Left lung (tissue), 10 donors: ENCODE measurements around the gene CD79A. TPM values are rescaled to one million over a fixed set of nuclear protein-coding genes. Genes with fewer than 3 reads are reported as not detected.

Experiments used
- ATAC-seq: fragments of 200-7000 bp; cut with Tn5 transposase; one replicate; pipeline ENCODE4 v1.9.1; 2020; ENCODE audit warnings: moderate library complexity
- DNase-seq, 4 donors: peaks; one replicate each; pipeline ENCODE4 v3.0.0-alpha.2; 2013 to 2020
- H3K27ac ChIP-seq, 2 donors: fragments of 200-600 bp; sonication (generic) in 1 of 2; one replicate each; pipeline versions ENCODE4 v1.5.0 to v1.8.0; 2020 to 2021
- H3K27me3 ChIP-seq, 2 donors: fragments of 200-600 bp; sonication (generic) in 1 of 2; one replicate each; pipeline versions ENCODE4 v1.5.0 to v1.8.0; 2020 to 2021
- H3K36me3 ChIP-seq, 2 donors: fragments of 200-600 bp; sonication (generic) in 1 of 2; one replicate each; pipeline versions ENCODE4 v1.5.0 to v1.8.0; 2020 to 2021
- H3K4me1 ChIP-seq, 2 donors: fragments of 200-600 bp; one replicate each; pipeline ENCODE4 v1.8.0; 2021
- H3K4me3 ChIP-seq, 2 donors: fragments of 200-600 bp; sonication (generic) in 1 of 2; one replicate each; pipeline versions ENCODE4 v1.5.0 to v1.8.0; 2020 to 2021; ENCODE audit warnings: mild to moderate bottlenecking in 1 of 2
- H3K9me3 ChIP-seq, 2 donors: fragments of 200-600 bp; sonication (generic) in 1 of 2; one replicate each; pipeline versions ENCODE4 v1.5.0 to v1.8.0; 2020 to 2021
- CTCF ChIP-seq, 2 donors: fragments of 200-600 bp; sonication (generic) in 1 of 2; IDR thresholded peaks; one replicate each; pipeline versions ENCODE4 v1.5.0 to v1.8.0; 2021; ENCODE audit warnings: antibody characterized with exemption in 2 of 2
- intact Hi-C, 2 donors: fragments of 100-400 bp; cut with DNase I; formaldehyde crosslinking; loops; one replicate each; pipeline versions ENCODE4 v1.11.2 to v1.14.2; 2022
- polyA plus RNA-seq, 6 donors: library from polyadenylated mRNA; unstranded; fragments of 120-200 nt; gene quantifications; one replicate each; pipeline ENCODE4 v1.2.1, GENCODE V29; 2013; ENCODE audit not compliant: insufficient read length in 6 of 6
- total RNA-seq, 2 donors: library from RNA; stranded (reverse); fragmentation: NEBNext Ultra II Directional; extraction: Animal tissue kit (Norgen Biotek cat#: 25700); gene quantifications; one replicate each; pipeline ENCODE4 v1.2.1, GENCODE V29; 2021
- donor health status: DM: no; HTN: yes; CAD: no.
- donor health status: DM: no; HTN: no; CAD: no.

CD79A gene
- total and polyA plus RNA-seq, 8 donors, result 0.51 to 2.3 (median 1.2) TPM

GRCh38 chr19:41868120-41868988, 8.7 kb upstream of the CD79A start:
- H3K9me3 ChIP-seq, result no peaks in the 10 kb centered on the region
- H3K36me3 ChIP-seq, result peaks cover 3 to 98% of the 10 kb centered on the region in 2 donors
- intact Hi-C loops, result loop anchor here in 1 of 2 donors (10.0 kb wide), 1 partner anchor 66 kb away; no protein-coding TSS in a partner anchor
- peaks cover 23 to 98% of the 10 kb centered on the region in 2 donors for H3K4me1 ChIP-seq
- H3K4me3 ChIP-seq, result no peak overlapping the region
- no peaks in the 10 kb centered on the region for H3K27me3 ChIP-seq
- peak in 2 of 4 donors; percentile 28 to 72 for DNase-seq
- peak; percentile 81 for ATAC-seq
- no peak for TF ChIP-seq CTCF (IDR thresholded peaks at IDR 0.05)
- H3K27ac ChIP-seq, result peak overlapping the region; percentile 23 to 27

GRCh38 chr19:41868989-41869300, 8.1 kb upstream of the CD79A start:
- Histone ChIP-seq H3K9me3 (no peaks in the 10 kb centered on the region), H3K4me1 (peaks cover 25 to 98% of the 10 kb centered on the region in 2 donors), H3K27ac (peak overlapping the region in 1 of 2 donors; percentile 13), H3K36me3 (peaks cover 3 to 92% of the 10 kb centered on the region in 2 donors), H3K4me3 (no peak overlapping the region), H3K27me3 (no peaks in the 10 kb centered on the region)
- no peak for DNase-seq
- ATAC-seq, result no peak
- intact Hi-C loops, result loop anchor here in 1 of 2 donors (10.0 kb wide), 1 partner anchor 66 kb away; no protein-coding TSS in a partner anchor
- TF ChIP-seq CTCF (IDR thresholded peaks at IDR 0.05), result no peak

GRCh38 chr19:41869374-41869955, 7.6 kb upstream of the CD79A start:
- intact Hi-C loops, result loop anchor here in 1 of 2 donors (10.0 kb wide), 1 partner anchor 65 kb away; no protein-coding TSS in a partner anchor
- Histone ChIP-seq H3K4me3 (no peak overlapping the region), H3K27ac (peak overlapping the region in 1 of 2 donors; percentile 13), H3K36me3 (peaks cover 3 to 87% of the 10 kb centered on the region in 2 donors), H3K27me3 (no peaks in the 10 kb centered on the region), H3K4me1 (peaks cover 25 to 98% of the 10 kb centered on the region in 2 donors), H3K9me3 (no peaks in the 10 kb centered on the region)
- TF ChIP-seq CTCF (IDR thresholded peaks at IDR 0.05), result no peak
- ATAC-seq (no peak), DNase-seq (no peak)

GRCh38 chr19:41870401-41870873, 6.6 kb upstream of the CD79A start:
- Histone ChIP-seq H3K4me1 (peaks cover 25 to 90% of the 10 kb centered on the region in 2 donors), H3K27me3 (no peaks in the 10 kb centered on the region), H3K27ac (no peak overlapping the region), H3K9me3 (no peaks in the 10 kb centered on the region), H3K4me3 (no peak overlapping the region), H3K36me3 (peaks cover 3 to 77% of the 10 kb centered on the region in 2 donors)
- no peak for TF ChIP-seq CTCF (IDR thresholded peaks at IDR 0.05)
- no peak for DNase-seq
- intact Hi-C loops, result loop anchor here in 1 of 2 donors (5.0 kb wide), 1 partner anchor 67 kb away; no protein-coding TSS in a partner anchor
- ATAC-seq, result peak; percentile 4
